ENCODE measurements around the gene COL26A1. TPM values are rescaled to one million over a fixed set of nuclear protein-coding genes. Genes with fewer than 3 reads are reported as not detected.

The COL26A1 gene
- total RNA-seq, 1 experiment from 2014 or later = not detected

- TF ChIP-seq, protein P1, sequence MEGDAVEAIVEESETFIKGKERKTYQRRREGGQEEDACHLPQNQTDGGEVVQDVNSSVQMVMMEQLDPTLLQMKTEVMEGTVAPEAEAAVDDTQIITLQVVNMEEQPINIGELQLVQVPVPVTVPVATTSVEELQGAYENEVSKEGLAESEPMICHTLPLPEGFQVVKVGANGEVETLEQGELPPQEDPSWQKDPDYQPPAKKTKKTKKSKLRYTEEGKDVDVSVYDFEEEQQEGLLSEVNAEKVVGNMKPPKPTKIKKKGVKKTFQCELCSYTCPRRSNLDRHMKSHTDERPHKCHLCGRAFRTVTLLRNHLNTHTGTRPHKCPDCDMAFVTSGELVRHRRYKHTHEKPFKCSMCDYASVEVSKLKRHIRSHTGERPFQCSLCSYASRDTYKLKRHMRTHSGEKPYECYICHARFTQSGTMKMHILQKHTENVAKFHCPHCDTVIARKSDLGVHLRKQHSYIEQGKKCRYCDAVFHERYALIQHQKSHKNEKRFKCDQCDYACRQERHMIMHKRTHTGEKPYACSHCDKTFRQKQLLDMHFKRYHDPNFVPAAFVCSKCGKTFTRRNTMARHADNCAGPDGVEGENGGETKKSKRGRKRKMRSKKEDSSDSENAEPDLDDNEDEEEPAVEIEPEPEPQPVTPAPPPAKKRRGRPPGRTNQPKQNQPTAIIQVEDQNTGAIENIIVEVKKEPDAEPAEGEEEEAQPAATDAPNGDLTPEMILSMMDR (conservative IDR thresholded peaks at IDR 0.05; ENCODE audit: low read depth, low read length) = no peak
- no peak for TF ChIP-seq EZH2 (IDR thresholded peaks at IDR 0.05; ENCODE audit: low read length, unreplicated experiment)
- no peak for TF ChIP-seq EZH2phosphoT487 (IDR thresholded peaks at IDR 0.05; ENCODE audit: borderline replicate concordance, low read length)
- Histone ChIP-seq H3K9me3 (ENCODE audit: low read length) (no peaks in the 10 kb centered on the region), H3K27ac (ENCODE audit: low read length) (no peak overlapping the region), H3K27me3 (ENCODE audit: low read length) (0 out of 2 replicates have a peak, but pooled peaks cover 3% of the 10 kb centered on the region), H3K9me2 (replicated peaks; ENCODE audit: low read length) (no peaks in the 10 kb centered on the region), H3K4me2 (ENCODE audit: low read length) (no peak overlapping the region), H2AFZ (ENCODE audit: low read length) (no peak overlapping the region), H3F3A (ENCODE audit: low read length, unreplicated experiment) (no peaks in the 10 kb centered on the region), H4K20me1 (ENCODE audit: low read length) (no peaks in the 10 kb centered on the region), H3K9ac (ENCODE audit: low read length) (no peak overlapping the region), H3K4me1 (ENCODE audit: insufficient read depth, low read length) (no peaks in the 10 kb centered on the region), H3K36me3 (ENCODE audit: low read depth, low read length) (no peaks in the 10 kb centered on the region), H3K4me3 (ENCODE audit: low read length) (no peak overlapping the region), H3K79me2 (ENCODE audit: low read length) (no peaks in the 10 kb centered on the region)
- DNase-seq (no peak), ATAC-seq (no peak)
- ChIA-PET POLR2A (ENCODE audit: unreplicated experiment) (no interaction called here), CTCF (no interaction called here)
- no TSS peak for BruUV-seq (replicated peaks)
- intact Hi-C loops (cut with micrococcal nuclease) = no loop called here
Observed at GRCh38 chr7:101426303-101427011, 63.8 kb downstream of the COL26A1 start.

DNA sequence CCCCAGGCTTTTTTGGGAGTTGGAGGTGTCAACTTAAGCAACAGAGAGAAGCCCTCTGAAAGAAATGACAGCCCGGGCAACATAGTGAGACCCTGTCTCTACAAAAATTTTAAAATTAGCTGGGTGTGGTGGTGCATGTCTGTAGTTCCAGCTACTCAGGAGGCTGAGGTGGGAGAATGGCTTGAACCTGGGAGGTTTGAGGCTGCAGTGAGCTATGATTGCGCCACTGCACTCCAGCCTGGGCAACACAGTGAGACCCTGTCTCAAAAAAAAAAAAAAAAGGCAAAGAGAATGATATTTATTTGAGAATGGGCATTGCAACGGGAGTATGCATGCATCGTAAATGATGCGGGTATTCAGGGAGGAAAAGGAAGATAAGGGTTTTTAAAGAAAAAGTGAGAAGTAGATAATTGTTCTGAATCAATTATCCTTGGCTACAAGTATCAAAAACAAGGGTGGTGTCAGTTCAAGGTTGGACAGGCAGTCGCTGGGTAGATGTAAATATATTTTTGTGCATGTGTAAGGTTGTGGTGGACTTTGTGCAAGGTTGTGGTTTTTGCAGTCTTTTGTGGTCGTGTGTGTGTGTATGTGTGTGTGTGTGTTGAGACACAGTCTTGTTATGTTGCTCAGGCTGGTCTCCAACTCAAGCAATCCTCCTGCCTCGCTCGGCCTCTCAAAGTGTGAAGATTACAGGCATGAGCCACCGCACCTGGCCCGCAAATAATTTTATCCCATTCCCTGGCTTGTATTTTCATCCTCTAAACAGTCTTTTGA lies 65.6 kb downstream of the COL26A1 start:
- H3K4me2 ChIP-seq (ENCODE audit: low read length) = no peak overlapping the region
- H4K20me1 ChIP-seq (ENCODE audit: low read length) = no peaks in the 10 kb centered on the region
- ATAC-seq = no peak
- ChIA-PET CTCF (no interaction called here), POLR2A (ENCODE audit: unreplicated experiment) (no interaction called here)
- H3F3A ChIP-seq (ENCODE audit: low read length, unreplicated experiment) = no peaks in the 10 kb centered on the region
- H3K9me2 ChIP-seq (replicated peaks; ENCODE audit: low read length) = no peaks in the 10 kb centered on the region
- H3K79me2 ChIP-seq (ENCODE audit: low read length) = no peaks in the 10 kb centered on the region
- H3K4me3 ChIP-seq (ENCODE audit: low read length) = no peak overlapping the region
- BruUV-seq (replicated peaks) = no TSS peak
- no peaks in the 10 kb centered on the region for H3K9me3 ChIP-seq (ENCODE audit: low read length)
- no peak for DNase-seq
- H3K27me3 ChIP-seq (ENCODE audit: low read length) = peaks cover 3% of the 10 kb centered on the region; the same call in 1 of the 2 replicates
- H2AFZ ChIP-seq (ENCODE audit: low read length) = no peak overlapping the region
- no peaks in the 10 kb centered on the region for H3K36me3 ChIP-seq (ENCODE audit: low read depth, low read length)
- H3K4me1 ChIP-seq (ENCODE audit: insufficient read depth, low read length) = no peaks in the 10 kb centered on the region
- no peak for TF ChIP-seq EZH2phosphoT487 (IDR thresholded peaks at IDR 0.05; ENCODE audit: borderline replicate concordance, low read length)
- TF ChIP-seq, protein P1 (conservative IDR thresholded peaks at IDR 0.05; ENCODE audit: low read depth, low read length) = no peak
- no peak for TF ChIP-seq EZH2 (IDR thresholded peaks at IDR 0.05; ENCODE audit: low read length, unreplicated experiment)
- intact Hi-C loops (cut with micrococcal nuclease) = no loop called here
- H3K9ac ChIP-seq (ENCODE audit: low read length) = no peak overlapping the region
- no peak overlapping the region for H3K27ac ChIP-seq (ENCODE audit: low read length)

- no TSS peak for BruUV-seq (replicated peaks)
- POLR2A ChIA-PET (ENCODE audit: unreplicated experiment) = no interaction called here
Observed at GRCh38 chr7:101432316-101432715, 69.6 kb downstream of the COL26A1 start.

More at GRCh38 chr7:101432316-101432715, 69.6 kb downstream of the COL26A1 start:
- no peak overlapping the region for H2AFZ ChIP-seq (ENCODE audit: low read length)
- TF ChIP-seq EZH2phosphoT487 (IDR thresholded peaks at IDR 0.05; ENCODE audit: borderline replicate concordance, low read length) = no peak
- TF ChIP-seq, protein P1 (conservative IDR thresholded peaks at IDR 0.05; ENCODE audit: low read depth, low read length) = no peak
- no peak for TF ChIP-seq EZH2 (IDR thresholded peaks at IDR 0.05; ENCODE audit: low read length, unreplicated experiment)
- intact Hi-C loops (cut with micrococcal nuclease) = no loop called here
- no peak for ATAC-seq
- H3K79me2 ChIP-seq (ENCODE audit: low read length) = no peaks in the 10 kb centered on the region
- H3F3A ChIP-seq (ENCODE audit: low read length, unreplicated experiment) = no peaks in the 10 kb centered on the region
- H3K36me3 ChIP-seq (ENCODE audit: low read depth, low read length) = no peaks in the 10 kb centered on the region
- no peak overlapping the region for H3K27ac ChIP-seq (ENCODE audit: low read length)
- no peaks in the 10 kb centered on the region for H4K20me1 ChIP-seq (ENCODE audit: low read length)
- H3K9ac ChIP-seq (ENCODE audit: low read length) = no peak overlapping the region
- H3K9me3 ChIP-seq (ENCODE audit: low read length) = no peaks in the 10 kb centered on the region
- DNase-seq = no peak
- H3K4me3 ChIP-seq (ENCODE audit: low read length) = no peak overlapping the region
- peaks cover 12% of the 10 kb centered on the region; the same call in 1 of the 2 replicates for H3K27me3 ChIP-seq (ENCODE audit: low read length)
- no peak overlapping the region for H3K4me2 ChIP-seq (ENCODE audit: low read length)
- CTCF ChIA-PET = no interaction called here
- H3K9me2 ChIP-seq (replicated peaks; ENCODE audit: low read length) = no peaks in the 10 kb centered on the region
- no peaks in the 10 kb centered on the region for H3K4me1 ChIP-seq (ENCODE audit: insufficient read depth, low read length)

All from PC-3 (cell line).